Astrocyte (in vitro differentiated cells and primary cell): ENCODE data around the gene RHOB.

Experiments used
- EZH2 ChIP-seq: IDR thresholded peaks from 2 replicates; pipeline ENCODE4 v1.6.1; 2012; ENCODE audit warnings: mild to moderate bottlenecking, low read length, inconsistent platforms; ENCODE audit not compliant: insufficient read depth
- TF ChIP-seq, protein P1 (sequence below): IDR thresholded peaks from 2 replicates; pipeline ENCODE4 v1.5.1; 2011; ENCODE audit warnings: low read depth, mild to moderate bottlenecking, inconsistent platforms, low read length, moderate library complexity; ENCODE audit not compliant: insufficient read depth

DNA sequence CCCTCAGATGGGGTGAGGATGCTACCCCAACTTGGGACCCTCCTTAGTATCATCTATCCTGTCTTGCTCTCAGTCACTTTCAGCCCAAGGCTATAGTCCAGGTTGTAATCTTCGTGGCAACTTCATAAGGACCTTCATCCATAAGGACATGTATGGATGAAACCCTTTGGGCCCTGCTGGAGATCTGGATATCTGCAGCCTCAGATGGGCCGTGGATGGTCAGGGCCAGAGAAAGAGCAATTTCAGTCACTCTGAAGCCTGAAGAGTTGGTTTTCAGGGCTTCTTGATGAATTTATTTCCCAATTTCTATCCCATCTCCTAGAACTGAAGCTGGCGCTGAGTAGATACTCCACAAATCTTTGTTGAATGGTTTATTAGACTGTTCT lies 28.7 kb downstream of the RHOB start:
- TF ChIP-seq EZH2: no peak
- TF ChIP-seq, protein P1, sequence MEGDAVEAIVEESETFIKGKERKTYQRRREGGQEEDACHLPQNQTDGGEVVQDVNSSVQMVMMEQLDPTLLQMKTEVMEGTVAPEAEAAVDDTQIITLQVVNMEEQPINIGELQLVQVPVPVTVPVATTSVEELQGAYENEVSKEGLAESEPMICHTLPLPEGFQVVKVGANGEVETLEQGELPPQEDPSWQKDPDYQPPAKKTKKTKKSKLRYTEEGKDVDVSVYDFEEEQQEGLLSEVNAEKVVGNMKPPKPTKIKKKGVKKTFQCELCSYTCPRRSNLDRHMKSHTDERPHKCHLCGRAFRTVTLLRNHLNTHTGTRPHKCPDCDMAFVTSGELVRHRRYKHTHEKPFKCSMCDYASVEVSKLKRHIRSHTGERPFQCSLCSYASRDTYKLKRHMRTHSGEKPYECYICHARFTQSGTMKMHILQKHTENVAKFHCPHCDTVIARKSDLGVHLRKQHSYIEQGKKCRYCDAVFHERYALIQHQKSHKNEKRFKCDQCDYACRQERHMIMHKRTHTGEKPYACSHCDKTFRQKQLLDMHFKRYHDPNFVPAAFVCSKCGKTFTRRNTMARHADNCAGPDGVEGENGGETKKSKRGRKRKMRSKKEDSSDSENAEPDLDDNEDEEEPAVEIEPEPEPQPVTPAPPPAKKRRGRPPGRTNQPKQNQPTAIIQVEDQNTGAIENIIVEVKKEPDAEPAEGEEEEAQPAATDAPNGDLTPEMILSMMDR: no peak
